ENCODE data around the gene TRERF1. TPM values are rescaled to one million over a fixed set of nuclear protein-coding genes. Genes with fewer than 3 reads are reported as not detected.

TRERF1 gene
- total RNA-seq, 1 donor from 2014 or later, result 7.9 TPM

DNA sequence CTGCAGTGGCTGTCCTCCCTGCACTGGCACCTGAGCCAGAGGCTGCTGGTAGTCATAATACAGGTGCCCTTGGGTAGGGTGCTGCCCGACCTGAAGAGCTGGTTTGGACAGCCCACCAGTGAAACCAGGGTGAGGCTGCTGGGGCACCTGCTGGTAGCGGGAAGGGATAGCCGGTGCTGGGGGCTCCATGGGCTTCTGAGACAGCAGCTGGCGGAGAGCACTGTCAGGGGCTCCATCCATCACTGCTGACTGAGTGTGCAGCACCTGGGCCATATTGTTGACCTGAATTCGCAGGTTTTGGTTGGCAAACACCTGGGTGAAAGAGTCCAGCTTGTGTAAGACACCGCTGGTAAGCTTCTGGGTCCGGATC lies 182.9 kb downstream of the TRERF1 start:
- Mint-ChIP-seq H3K27me3 (no peaks in the 10 kb centered on the region), H3K4me3 (ENCODE audit: low read depth) (no peak overlapping the region), H3K9me3 (ENCODE audit: low read depth) (no peaks in the 10 kb centered on the region), H3K27ac (no peak overlapping the region), H3K36me3 (ENCODE audit: insufficient read depth) (peaks cover 2% of the 10 kb centered on the region), H3K4me1 (ENCODE audit: low read depth) (peaks cover 7% of the 10 kb centered on the region)
- DNase-seq (ENCODE audit: low spot score, unreplicated experiment), result no peak
- TF ChIP-seq, protein P1, sequence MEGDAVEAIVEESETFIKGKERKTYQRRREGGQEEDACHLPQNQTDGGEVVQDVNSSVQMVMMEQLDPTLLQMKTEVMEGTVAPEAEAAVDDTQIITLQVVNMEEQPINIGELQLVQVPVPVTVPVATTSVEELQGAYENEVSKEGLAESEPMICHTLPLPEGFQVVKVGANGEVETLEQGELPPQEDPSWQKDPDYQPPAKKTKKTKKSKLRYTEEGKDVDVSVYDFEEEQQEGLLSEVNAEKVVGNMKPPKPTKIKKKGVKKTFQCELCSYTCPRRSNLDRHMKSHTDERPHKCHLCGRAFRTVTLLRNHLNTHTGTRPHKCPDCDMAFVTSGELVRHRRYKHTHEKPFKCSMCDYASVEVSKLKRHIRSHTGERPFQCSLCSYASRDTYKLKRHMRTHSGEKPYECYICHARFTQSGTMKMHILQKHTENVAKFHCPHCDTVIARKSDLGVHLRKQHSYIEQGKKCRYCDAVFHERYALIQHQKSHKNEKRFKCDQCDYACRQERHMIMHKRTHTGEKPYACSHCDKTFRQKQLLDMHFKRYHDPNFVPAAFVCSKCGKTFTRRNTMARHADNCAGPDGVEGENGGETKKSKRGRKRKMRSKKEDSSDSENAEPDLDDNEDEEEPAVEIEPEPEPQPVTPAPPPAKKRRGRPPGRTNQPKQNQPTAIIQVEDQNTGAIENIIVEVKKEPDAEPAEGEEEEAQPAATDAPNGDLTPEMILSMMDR (IDR thresholded peaks at IDR 0.05; ENCODE audit: unreplicated experiment), result no peak

DNA sequence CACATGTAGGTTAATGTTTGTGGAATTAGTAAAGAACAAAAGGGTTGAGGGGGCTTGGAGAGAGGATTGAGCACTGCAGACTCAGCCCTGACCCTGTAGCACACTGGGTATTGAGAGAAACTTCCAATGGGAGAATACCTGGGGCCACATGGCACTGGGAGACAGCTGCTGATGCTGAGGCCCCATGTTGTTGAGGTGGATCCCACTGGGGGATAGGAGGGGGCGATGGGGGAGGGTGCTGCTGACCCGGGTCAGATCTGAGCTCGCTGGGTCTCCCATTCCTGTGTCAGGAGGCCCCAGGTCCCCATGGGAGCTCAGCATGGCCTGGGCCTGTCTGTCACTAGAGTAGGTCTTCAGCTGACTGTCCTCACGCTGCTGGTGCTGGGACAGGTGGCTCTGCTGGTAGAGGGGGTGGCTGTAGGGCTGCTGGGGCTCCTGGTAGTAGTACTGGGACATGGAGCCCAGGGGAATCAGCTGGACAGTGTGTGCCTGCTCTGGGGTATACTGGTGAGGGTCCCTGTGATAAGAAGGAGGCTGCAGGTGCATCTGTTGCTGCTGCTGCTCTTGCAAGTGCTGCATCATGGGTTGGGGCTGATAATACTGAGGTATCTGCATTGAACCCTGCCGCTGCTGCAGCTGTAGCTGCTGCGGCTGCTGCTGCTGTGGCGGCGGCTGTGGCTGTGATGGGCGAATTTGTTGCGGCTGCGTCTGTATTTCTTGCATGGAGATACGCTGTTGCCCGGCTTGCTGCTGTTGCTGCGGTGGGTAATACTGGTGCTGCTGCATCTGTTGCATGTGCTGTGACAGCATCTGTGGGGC lies 183.5 kb downstream of the TRERF1 start:
- H3K36me3 Mint-ChIP-seq (ENCODE audit: insufficient read depth), result peaks cover 2% of the 10 kb centered on the region
- DNase-seq (ENCODE audit: low spot score, unreplicated experiment), result no peak
- no peak overlapping the region for H3K4me3 Mint-ChIP-seq (ENCODE audit: low read depth)
- no peaks in the 10 kb centered on the region for H3K27me3 Mint-ChIP-seq
- TF ChIP-seq, protein P1 (IDR thresholded peaks at IDR 0.05; ENCODE audit: unreplicated experiment), result no peak
- peaks cover 2% of the 10 kb centered on the region for H3K4me1 Mint-ChIP-seq (ENCODE audit: low read depth)
- H3K27ac Mint-ChIP-seq, result no peak overlapping the region
- no peaks in the 10 kb centered on the region for H3K9me3 Mint-ChIP-seq (ENCODE audit: low read depth)

DNA sequence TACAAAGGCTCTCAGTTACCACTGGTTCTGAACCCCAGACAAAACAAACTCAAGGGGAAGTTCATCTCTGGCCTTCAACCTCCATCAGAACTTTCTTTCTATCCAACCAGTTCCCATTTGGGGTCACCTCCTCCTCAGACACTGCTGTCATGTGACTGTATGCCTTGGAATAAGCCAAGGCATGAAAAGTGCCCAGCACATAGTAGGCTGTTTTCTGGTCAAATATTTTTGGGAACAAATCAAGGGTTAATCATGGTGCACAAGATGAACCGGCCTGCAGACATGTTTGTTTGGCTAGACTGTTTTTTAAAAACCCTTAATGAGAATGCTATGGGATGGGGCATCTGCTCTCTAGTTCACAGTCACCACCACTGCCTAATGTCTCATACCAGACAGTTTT lies 185.2 kb downstream of the TRERF1 start:
- Mint-ChIP-seq H3K4me3 (ENCODE audit: low read depth) (no peak overlapping the region), H3K9me3 (ENCODE audit: low read depth) (no peaks in the 10 kb centered on the region), H3K4me1 (ENCODE audit: low read depth) (no peaks in the 10 kb centered on the region), H3K27me3 (no peaks in the 10 kb centered on the region), H3K27ac (no peak overlapping the region), H3K36me3 (ENCODE audit: insufficient read depth) (peaks cover 2% of the 10 kb centered on the region)
- TF ChIP-seq, protein P1 (IDR thresholded peaks at IDR 0.05; ENCODE audit: unreplicated experiment), result no peak
- DNase-seq (ENCODE audit: low spot score, unreplicated experiment), result no peak

DNA sequence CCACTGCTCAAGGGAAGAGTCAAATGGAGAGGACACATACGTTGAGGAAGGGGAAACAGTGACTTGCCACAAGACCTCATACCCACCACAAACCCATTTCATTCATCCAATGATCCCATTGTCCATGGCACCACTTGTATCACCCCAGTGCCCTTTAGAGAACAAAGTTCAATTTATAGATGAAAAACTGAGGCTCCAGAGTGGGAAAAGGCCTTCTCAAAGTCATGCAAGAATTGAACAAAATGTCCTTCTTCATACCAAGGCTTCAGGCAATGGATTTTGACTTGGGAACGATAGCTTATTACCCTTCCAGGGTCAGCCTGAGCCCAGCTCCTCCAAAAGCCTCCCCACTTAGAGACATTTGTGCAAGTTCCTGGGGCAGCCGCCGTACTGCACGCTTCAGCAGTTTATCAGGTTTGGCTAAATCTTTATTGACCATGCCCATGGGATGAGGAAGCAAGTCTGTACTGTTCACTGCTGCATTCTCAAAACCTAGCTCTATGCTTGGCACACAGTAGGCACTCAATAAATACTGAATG lies 186.8 kb downstream of the TRERF1 start:
- no peaks in the 10 kb centered on the region for H3K27me3 Mint-ChIP-seq

DNA sequence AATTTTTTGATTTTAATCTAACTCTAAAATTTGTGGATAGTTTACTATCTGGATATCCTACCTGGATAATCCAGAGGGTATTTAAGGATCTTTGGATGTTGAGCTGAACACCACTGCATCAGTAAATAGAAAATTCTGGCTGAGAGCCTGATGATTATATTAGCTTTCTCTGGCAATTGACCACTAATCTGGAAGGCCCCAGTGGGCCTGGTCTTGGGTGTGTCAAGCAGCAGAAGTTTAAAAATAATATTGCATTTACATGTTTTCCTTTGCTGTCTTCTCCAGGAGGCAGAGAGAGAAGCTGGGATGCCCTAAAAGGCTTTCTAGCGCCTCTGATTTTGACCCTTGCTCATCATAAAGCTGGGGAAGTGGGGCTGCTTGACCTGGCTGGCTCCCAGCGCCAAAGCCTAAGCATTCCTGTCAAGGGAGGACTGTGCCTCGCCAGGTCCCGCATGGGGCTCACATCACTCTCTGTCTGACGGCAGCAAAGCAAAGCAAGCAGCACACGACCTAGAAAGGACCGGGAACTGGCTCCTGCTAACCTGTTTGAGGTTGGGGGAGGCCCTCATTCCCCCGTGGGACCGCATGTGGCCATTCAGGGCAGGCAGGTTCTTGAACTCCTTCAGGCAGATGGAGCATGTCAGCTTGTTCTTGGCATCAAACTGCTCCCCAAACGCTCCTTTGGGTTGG lies 187.4 kb downstream of the TRERF1 start:
- no peaks in the 10 kb centered on the region for H3K4me1 Mint-ChIP-seq (ENCODE audit: low read depth)
- DNase-seq (ENCODE audit: low spot score, unreplicated experiment), result no peak
- H3K9me3 Mint-ChIP-seq (ENCODE audit: low read depth), result no peaks in the 10 kb centered on the region
- H3K27ac Mint-ChIP-seq, result no peak overlapping the region
- no peak overlapping the region for H3K4me3 Mint-ChIP-seq (ENCODE audit: low read depth)
- no peaks in the 10 kb centered on the region for H3K27me3 Mint-ChIP-seq
- H3K36me3 Mint-ChIP-seq (ENCODE audit: insufficient read depth), result peaks cover 2% of the 10 kb centered on the region
- TF ChIP-seq, protein P1 (IDR thresholded peaks at IDR 0.05; ENCODE audit: unreplicated experiment), result no peak

More for the DNA sequence above, 186.8 kb downstream of the TRERF1 start:
- Mint-ChIP-seq H3K4me1 (ENCODE audit: low read depth) (no peaks in the 10 kb centered on the region), H3K4me3 (ENCODE audit: low read depth) (no peak overlapping the region), H3K9me3 (ENCODE audit: low read depth) (no peaks in the 10 kb centered on the region), H3K36me3 (ENCODE audit: insufficient read depth) (peaks cover 2% of the 10 kb centered on the region), H3K27ac (no peak overlapping the region)
- TF ChIP-seq, protein P1 (IDR thresholded peaks at IDR 0.05; ENCODE audit: unreplicated experiment), result no peak
- DNase-seq (ENCODE audit: low spot score, unreplicated experiment), result no peak
